H1 (cell line): ENCODE results near the gene RYR3. TPM values are rescaled to one million over a fixed set of nuclear protein-coding genes. Genes with fewer than 3 reads are reported as not detected.

Experiments
- CTCF ChIA-PET: fragments of 300-600 bp; sonication (Branson Sonifier 250); formaldehyde crosslinking; loops from one replicate; lab custom pipeline; 2021; ENCODE audit not compliant: partially characterized antibody; lab: Charles Lee
- POLR2A ChIA-PET: fragments of 300-600 bp; sonication (Branson Sonifier 250); formaldehyde crosslinking; loops from one replicate; lab custom pipeline; 2021; ENCODE audit warnings: inconsistent platforms; ENCODE audit not compliant: partially characterized antibody; lab: Charles Lee
- DNase-seq, 2 experiments: peaks; one replicate each; pipeline versions ENCODE4 v3.0.0 to v3.0.0-alpha.2; 2010 to 2022; ENCODE audit warnings: low spot score in 2 of 2, low read depth in 1 of 2, mixed read lengths in 1 of 2
- FAIRE-seq: peaks from 2 replicates; lab custom pipeline; 2011; peaks lifted over from hg19 to GRCh38; lab: Jason Lieb, UNC
- H2AFZ ChIP-seq: 2 replicates; pipeline ENCODE4 v1.8.1; 2012; ENCODE audit warnings: low read length, inconsistent platforms
- H2AK5ac ChIP-seq: 2 replicates; pipeline ENCODE4 v1.6.1; 2013; ENCODE audit warnings: low read depth, low read length
- H2BK120ac ChIP-seq: replicated peaks from 2 replicates; pipeline ENCODE3; 2013; ENCODE audit warnings: low read depth, low read length, inconsistent platforms
- H2BK12ac ChIP-seq: 2 replicates; pipeline ENCODE4 v1.6.1; 2013; ENCODE audit warnings: low read depth, low read length
- H2BK15ac ChIP-seq: 2 replicates; pipeline ENCODE4 v1.6.1; 2013; ENCODE audit warnings: low read length
- H2BK20ac ChIP-seq: 2 replicates; pipeline ENCODE4 v1.6.1; 2013; ENCODE audit warnings: low read length
- H2BK5ac ChIP-seq: 2 replicates; pipeline ENCODE4 v1.6.1; 2013; ENCODE audit warnings: low read depth, low read length
- H3K14ac ChIP-seq: 2 replicates; pipeline ENCODE4 v1.6.1; 2013; ENCODE audit warnings: inconsistent platforms; ENCODE audit not compliant: insufficient read length
- H3K18ac ChIP-seq: 2 replicates; pipeline ENCODE4 v1.6.1; 2013; ENCODE audit warnings: low read length; ENCODE audit errors: extremely low read depth
- H3K23ac ChIP-seq: 2 replicates; pipeline ENCODE4 v1.6.1; 2013; ENCODE audit warnings: inconsistent platforms; ENCODE audit not compliant: insufficient read length
- H3K23me2 ChIP-seq: 2 replicates; pipeline ENCODE4 v1.6.1; 2013; ENCODE audit warnings: low read depth, low read length
- H3K27ac ChIP-seq: 2 replicates; pipeline ENCODE4 v1.6.1; 2011; ENCODE audit warnings: low read depth, low read length, inconsistent platforms
- H3K27me3 ChIP-seq, 4 experiments: replicated peaks in 1 of 4; 1 replicate in 1 of 4; 2 replicates in 3 of 4; pipeline versions ENCODE4 v1.6.1 to v1.8.1; 2011 to 2013; ENCODE audit warnings: low read length in 3 of 4, mild to moderate bottlenecking in 3 of 4, inconsistent platforms in 2 of 4, mixed read lengths in 2 of 4, moderate library complexity in 1 of 4; ENCODE audit not compliant: control insufficient read depth in 3 of 4, insufficient read depth in 3 of 4; ENCODE audit errors: extremely low read depth in 1 of 4
- H3K36me3 ChIP-seq, 4 experiments: 2 replicates each; pipeline versions ENCODE4 v1.6.1 to v1.8.1; 2011 to 2013; ENCODE audit warnings: mild to moderate bottlenecking in 4 of 4, low read length in 3 of 4, moderate library complexity in 2 of 4, control low read depth in 1 of 4, inconsistent platforms in 1 of 4; ENCODE audit not compliant: insufficient read depth in 4 of 4, control insufficient read depth in 2 of 4
- H3K4ac ChIP-seq: replicated peaks from 2 replicates; pipeline ENCODE3; 2013; ENCODE audit warnings: low read length, low read depth, mixed read lengths, inconsistent platforms; ENCODE audit not compliant: insufficient read length
- H3K4me1 ChIP-seq, 4 experiments: replicated peaks in 1 of 4; 1 replicate in 1 of 4; 2 replicates in 3 of 4; pipeline versions ENCODE4 v1.6.1 to v1.8.1; 2011 to 2013; ENCODE audit warnings: low read length in 3 of 4, inconsistent platforms in 2 of 4, mixed read lengths in 1 of 4; ENCODE audit not compliant: insufficient read depth in 4 of 4, control insufficient read depth in 3 of 4
- H3K4me2 ChIP-seq, 2 experiments: 2 replicates each; pipeline versions ENCODE4 v1.6.1 to v1.8.1; 2011 to 2013; ENCODE audit warnings: low read depth in 2 of 2, low read length in 2 of 2, control low read depth in 1 of 2, inconsistent platforms in 1 of 2, mild to moderate bottlenecking in 1 of 2; ENCODE audit not compliant: insufficient read depth in 1 of 2
- H3K4me3 ChIP-seq, 4 experiments: fragments of 200-600, 300-600 bp in 1 of 4; sonication (generic), shearing (Covaris generic), sonication (Bioruptor Twin) in 1 of 4; 2 replicates each; pipeline versions ENCODE4 v1.5.1 to v1.8.1; 2011 to 2016; ENCODE audit warnings: low read length in 4 of 4, low read depth in 3 of 4, control low read depth in 2 of 4, inconsistent platforms in 2 of 4, mild to moderate bottlenecking in 2 of 4, mixed read lengths in 1 of 4, moderate library complexity in 1 of 4; ENCODE audit not compliant: insufficient read depth in 2 of 4; ENCODE audit errors: extremely low read depth in 1 of 4
- H3K56ac ChIP-seq: replicated peaks from 2 replicates; pipeline ENCODE3; 2013; ENCODE audit warnings: low read depth, mild to moderate bottlenecking, mixed read lengths, low read length, inconsistent platforms; ENCODE audit not compliant: insufficient read length
- H3K79me1 ChIP-seq: 2 replicates; pipeline ENCODE4 v1.6.1; 2013; ENCODE audit warnings: low read depth, low read length, control low read depth
- H3K79me2 ChIP-seq, 2 experiments: 2 replicates each; pipeline versions ENCODE4 v1.6.1 to v1.8.1; 2012 to 2013; ENCODE audit warnings: low read length in 2 of 2, mild to moderate bottlenecking in 2 of 2, inconsistent platforms in 1 of 2; ENCODE audit not compliant: insufficient read depth in 2 of 2, control insufficient read depth in 1 of 2
- H3K9ac ChIP-seq, 4 experiments: replicated peaks in 1 of 4; 1 replicate in 1 of 4; 2 replicates in 3 of 4; pipeline versions ENCODE4 v1.6.1 to v1.8.1; 2011 to 2013; ENCODE audit warnings: low read depth in 3 of 4, low read length in 3 of 4, control low read depth in 2 of 4, mild to moderate bottlenecking in 2 of 4, moderate library complexity in 2 of 4, inconsistent platforms in 1 of 4; ENCODE audit errors: extremely low read depth in 1 of 4
- H3K9me3 ChIP-seq, 2 experiments: 2 replicates each; pipeline versions ENCODE4 v1.6.1 to v1.8.1; 2012 to 2013; ENCODE audit warnings: mild to moderate bottlenecking in 2 of 2, moderate library complexity in 2 of 2, control low read depth in 1 of 2, inconsistent platforms in 1 of 2, low read depth in 1 of 2, low read length in 1 of 2, mixed read lengths in 1 of 2; ENCODE audit not compliant: insufficient read depth in 2 of 2
- H4K20me1 ChIP-seq, 2 experiments: replicated peaks in 1 of 2; 2 replicates each; pipeline versions ENCODE3 to v1.8.1; 2011 to 2013; ENCODE audit warnings: inconsistent platforms in 2 of 2, low read length in 2 of 2, mild to moderate bottlenecking in 1 of 2; ENCODE audit not compliant: insufficient read depth in 2 of 2, control insufficient read depth in 1 of 2
- H4K5ac ChIP-seq: 2 replicates; pipeline ENCODE4 v1.6.1; 2013; ENCODE audit warnings: low read length, low read depth, mixed read lengths, inconsistent platforms; ENCODE audit not compliant: insufficient read length
- H4K8ac ChIP-seq: 2 replicates; pipeline ENCODE4 v1.8.0; 2013; ENCODE audit warnings: mild to moderate bottlenecking, moderate library complexity, low read length, inconsistent platforms; ENCODE audit not compliant: insufficient read depth; ENCODE audit errors: extremely low read depth
- H4K91ac ChIP-seq: replicated peaks from 2 replicates; pipeline ENCODE3; 2013; ENCODE audit warnings: low read length, mixed read lengths, inconsistent platforms; ENCODE audit not compliant: insufficient read length
- JUN ChIP-seq: IDR thresholded peaks from 2 replicates; pipeline ENCODE4 v1.6.1; 2011; ENCODE audit warnings: low read depth, mild to moderate bottlenecking, improper control_type of control experiment, low read length
- KDM4A ChIP-seq: IDR thresholded peaks from one replicate; pipeline ENCODE4 v1.7.1; 2012; ENCODE audit warnings: low read depth, mild to moderate bottlenecking, moderate library complexity, low read length, inconsistent platforms; ENCODE audit not compliant: severe bottlenecking
- NANOG ChIP-seq: IDR thresholded peaks from 2 replicates; pipeline ENCODE4 v1.6.1; 2011; ENCODE audit warnings: low read length, low read depth, mild to moderate bottlenecking, inconsistent platforms; ENCODE audit not compliant: insufficient read depth, poor library complexity, severe bottlenecking
- PHF8 ChIP-seq: fragments of 200-600 bp; sonication (generic); conservative IDR thresholded peaks from 2 replicates; pipeline ENCODE4 v1.7.1; 2012; ENCODE audit warnings: low read depth, mild to moderate bottlenecking, inconsistent platforms, low read length, moderate library complexity
- SP1 ChIP-seq: IDR thresholded peaks from 2 replicates; pipeline ENCODE4 v1.6.1; 2011; ENCODE audit warnings: low read depth, low read length
- WGBS, 2 experiments: shearing (Covaris generic) in 1 of 2; methylation state at CpG; one replicate each; pipeline versions ENCODE4 v1.1.6 to v1.1.7; 2013 to 2015; ENCODE audit warnings: low lambda C conversion rate in 2 of 2, mixed read lengths in 2 of 2, inconsistent platforms in 1 of 2, low coverage in 1 of 2, missing lambda C conversion rate in 1 of 2; ENCODE audit not compliant: insufficient replicate concordance in 2 of 2, insufficient coverage in 1 of 2, insufficient read length in 1 of 2; ENCODE audit errors: extremely low coverage in 1 of 2, missing lambda C conversion rate in 1 of 2; 5-methylcytosine and 5-hydroxymethylcytosine counted together
- polyA plus RNA-seq, 7 experiments: library from polyadenylated mRNA; depleted of rRNA in 3 of 7; stranded (reverse) in 5 of 7; unstranded in 2 of 7; fragments of >200 nt in 5 of 7; fragments of 200-250 nt in 2 of 7; gene quantifications; 1 replicate in 5 of 7; 2 replicates in 1 of 7; 4 replicates in 1 of 7; pipeline versions ENCODE4 v1.2.1 to v1.2.3, GENCODE V29; 2011 to 2013; ENCODE audit warnings: missing spikeins in 2 of 7, mixed read lengths in 2 of 7
- total RNA-seq: library from RNA; stranded (reverse); fragmentation: NEBNext Ultra II Directional; extraction: Animal tissue kit (Norgen Biotek cat#: 25700); gene quantifications from 2 replicates; pipeline ENCODE4 v1.2.1, GENCODE V29; 2021

The RYR3 gene
- total and polyA plus RNA-seq, 2 of the 8 experiments (the other 6 are each of a cell fraction or from before 2014, with no cell fraction given) = 0.33 to 3.4 TPM

GRCh38 chr15:33795070-33795469 is 484.3 kb downstream of the RYR3 start:
- no peak overlapping the region for H2BK120ac ChIP-seq
- H2AFZ ChIP-seq = no peak overlapping the region
- H3K56ac ChIP-seq = no peak overlapping the region
- H4K5ac ChIP-seq = no peak overlapping the region
- H3K4ac ChIP-seq = no peak overlapping the region
- no peak overlapping the region for H3K14ac ChIP-seq
- ChIA-PET CTCF (interaction anchor here (0.7 to 1.3 kb wide), 3 partner anchors 16 to 65 kb away, joined by 3 to 6 read pairs (median 3); no protein-coding TSS in a partner anchor), POLR2A (no interaction called here)
- no peak overlapping the region for H3K23ac ChIP-seq
- no peak overlapping the region for H4K91ac ChIP-seq
- H2BK5ac ChIP-seq = no peak overlapping the region
- H3K27ac ChIP-seq = no peak overlapping the region
- H2AK5ac ChIP-seq = no peak overlapping the region
- H4K8ac ChIP-seq = no peak overlapping the region
- H3K9me3 ChIP-seq = no peaks in the 10 kb centered on the region
- no peaks in the 10 kb centered on the region for H3K4me1 ChIP-seq
- H4K20me1 ChIP-seq = no peaks in the 10 kb centered on the region
- H2BK15ac ChIP-seq = no peak overlapping the region
- no peaks in the 10 kb centered on the region for H3K79me1 ChIP-seq
- WGBS, 2 experiments = 91% methylated on average over 3 of the region's 3 CpGs; no CpG with 5 or more reads in 1 of the 2 experiments
- FAIRE-seq = no peak
- H3K4me3 ChIP-seq = no peak overlapping the region
- H3K27me3 ChIP-seq = no peaks in the 10 kb centered on the region
- no peaks in the 10 kb centered on the region for H3K79me2 ChIP-seq
- H3K4me2 ChIP-seq = no peak overlapping the region
- no peak overlapping the region for H2BK20ac ChIP-seq
- TF ChIP-seq JUN (no peak), SP1 (no peak), NANOG (no peak), PHF8 (no peak), KDM4A (no peak)
- no peaks in the 10 kb centered on the region for H3K36me3 ChIP-seq
- no peak overlapping the region for H3K18ac ChIP-seq
- DNase-seq = no peak
- H3K9ac ChIP-seq = no peak overlapping the region
- H2BK12ac ChIP-seq = no peak overlapping the region
- no peaks in the 10 kb centered on the region; the same call in 1 of the 2 replicates for H3K23me2 ChIP-seq
